ENCODE measurements around the gene F11. TPM values are rescaled to one million over a fixed set of nuclear protein-coding genes. Genes with fewer than 3 reads are reported as not detected.

The F11 gene
- total RNA-seq, 2 experiments from 2014 or later: not detected

DNA sequence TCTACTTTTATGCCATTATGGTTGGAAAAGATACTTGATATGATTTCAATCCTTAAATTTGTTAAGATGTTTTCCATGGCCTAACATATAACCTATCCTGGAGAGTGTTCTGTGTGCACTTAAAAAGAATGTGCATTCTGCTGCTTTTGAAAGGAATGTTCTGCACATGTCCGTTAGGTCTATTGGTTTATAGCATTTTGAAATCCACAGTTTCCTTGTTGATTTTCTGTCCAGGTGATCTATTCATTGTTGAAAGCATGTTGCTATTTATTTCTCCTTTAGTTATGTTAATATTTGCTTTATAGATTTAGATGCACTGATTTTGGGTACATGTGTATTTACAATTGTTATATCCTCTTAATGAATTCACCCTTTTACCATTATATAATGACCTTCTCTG, 44.4 kb upstream of the F11 start:
- Histone ChIP-seq H3K4me1 (ENCODE audit: insufficient read depth, low read length) (no peaks in the 10 kb centered on the region), H3K9me3 (ENCODE audit: control insufficient read depth in 1 of 2, insufficient read depth in 1 of 2, low read length in 2 of 2) (peaks cover 12 to 20% of the 10 kb centered on the region in 2 experiments), H3K27ac (ENCODE audit: low read depth in 1 of 2, low read length in 2 of 2) (no peak overlapping the region), H3K4me3 (ENCODE audit: low read length) (no peak overlapping the region), H3K27me3 (ENCODE audit: control insufficient read depth in 1 of 2, insufficient read depth in 2 of 2, low read length in 2 of 2) (peaks cover 0 to 4% of the 10 kb centered on the region in 2 experiments), H3K36me3 (ENCODE audit: insufficient read depth, low read length) (no peaks in the 10 kb centered on the region)
- TF ChIP-seq, protein P1, sequence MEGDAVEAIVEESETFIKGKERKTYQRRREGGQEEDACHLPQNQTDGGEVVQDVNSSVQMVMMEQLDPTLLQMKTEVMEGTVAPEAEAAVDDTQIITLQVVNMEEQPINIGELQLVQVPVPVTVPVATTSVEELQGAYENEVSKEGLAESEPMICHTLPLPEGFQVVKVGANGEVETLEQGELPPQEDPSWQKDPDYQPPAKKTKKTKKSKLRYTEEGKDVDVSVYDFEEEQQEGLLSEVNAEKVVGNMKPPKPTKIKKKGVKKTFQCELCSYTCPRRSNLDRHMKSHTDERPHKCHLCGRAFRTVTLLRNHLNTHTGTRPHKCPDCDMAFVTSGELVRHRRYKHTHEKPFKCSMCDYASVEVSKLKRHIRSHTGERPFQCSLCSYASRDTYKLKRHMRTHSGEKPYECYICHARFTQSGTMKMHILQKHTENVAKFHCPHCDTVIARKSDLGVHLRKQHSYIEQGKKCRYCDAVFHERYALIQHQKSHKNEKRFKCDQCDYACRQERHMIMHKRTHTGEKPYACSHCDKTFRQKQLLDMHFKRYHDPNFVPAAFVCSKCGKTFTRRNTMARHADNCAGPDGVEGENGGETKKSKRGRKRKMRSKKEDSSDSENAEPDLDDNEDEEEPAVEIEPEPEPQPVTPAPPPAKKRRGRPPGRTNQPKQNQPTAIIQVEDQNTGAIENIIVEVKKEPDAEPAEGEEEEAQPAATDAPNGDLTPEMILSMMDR (IDR thresholded peaks at IDR 0.05): no peak
- ATAC-seq (ENCODE audit: poor library complexity): no peak
- ChIA-PET POLR2A (no interaction called here), CTCF (no interaction called here)
- intact Hi-C loops (cut with DNase I, micrococcal nuclease): no loop called here
- Mint-ChIP-seq H3K4me3 (no peak overlapping the region), H3K36me3 (ENCODE audit: low read depth) (peaks cover 44% of the 10 kb centered on the region), H3K27me3 (no peaks in the 10 kb centered on the region), H3K27ac (no peak overlapping the region), H3K4me1 (ENCODE audit: low read depth) (no peaks in the 10 kb centered on the region), H3K9me3 (peaks cover 4% of the 10 kb centered on the region)
- DNase-seq: no peak

- peaks cover 5% of the 10 kb centered on the region for H3K9me3 Mint-ChIP-seq
- intact Hi-C loops (cut with DNase I, micrococcal nuclease): no loop called here
- peaks cover 51% of the 10 kb centered on the region for H3K36me3 Mint-ChIP-seq (ENCODE audit: low read depth)
- no peak for ATAC-seq (ENCODE audit: poor library complexity)
- Histone ChIP-seq H3K4me1 (ENCODE audit: insufficient read depth, low read length) (no peaks in the 10 kb centered on the region), H3K4me3 (ENCODE audit: low read length) (no peak overlapping the region), H3K9me3 (ENCODE audit: control insufficient read depth in 1 of 2, insufficient read depth in 1 of 2, low read length in 2 of 2) (peaks cover 12 to 24% of the 10 kb centered on the region in 2 experiments), H3K27me3 (ENCODE audit: control insufficient read depth in 1 of 2, insufficient read depth in 2 of 2, low read length in 2 of 2) (peaks cover 0 to 4% of the 10 kb centered on the region in 2 experiments), H3K27ac (ENCODE audit: low read depth in 1 of 2, low read length in 2 of 2) (no peak overlapping the region), H3K36me3 (ENCODE audit: insufficient read depth, low read length) (no peaks in the 10 kb centered on the region)
- ChIA-PET POLR2A (no interaction called here), CTCF (interaction anchor here (0.7 kb wide), 1 partner anchor 1360 kb away, joined by 3 read pairs; no protein-coding TSS in a partner anchor)
- TF ChIP-seq, protein P1 (IDR thresholded peaks at IDR 0.05): no peak
- H3K4me1 Mint-ChIP-seq (ENCODE audit: low read depth): no peaks in the 10 kb centered on the region
- no peaks in the 10 kb centered on the region for H3K27me3 Mint-ChIP-seq
- no peak overlapping the region for H3K27ac Mint-ChIP-seq
- H3K4me3 Mint-ChIP-seq: no peak overlapping the region
- DNase-seq: no peak
These were observed 40.1 kb upstream of the F11 start for GRCh38 chr4:186225848-186226247.

DNA sequence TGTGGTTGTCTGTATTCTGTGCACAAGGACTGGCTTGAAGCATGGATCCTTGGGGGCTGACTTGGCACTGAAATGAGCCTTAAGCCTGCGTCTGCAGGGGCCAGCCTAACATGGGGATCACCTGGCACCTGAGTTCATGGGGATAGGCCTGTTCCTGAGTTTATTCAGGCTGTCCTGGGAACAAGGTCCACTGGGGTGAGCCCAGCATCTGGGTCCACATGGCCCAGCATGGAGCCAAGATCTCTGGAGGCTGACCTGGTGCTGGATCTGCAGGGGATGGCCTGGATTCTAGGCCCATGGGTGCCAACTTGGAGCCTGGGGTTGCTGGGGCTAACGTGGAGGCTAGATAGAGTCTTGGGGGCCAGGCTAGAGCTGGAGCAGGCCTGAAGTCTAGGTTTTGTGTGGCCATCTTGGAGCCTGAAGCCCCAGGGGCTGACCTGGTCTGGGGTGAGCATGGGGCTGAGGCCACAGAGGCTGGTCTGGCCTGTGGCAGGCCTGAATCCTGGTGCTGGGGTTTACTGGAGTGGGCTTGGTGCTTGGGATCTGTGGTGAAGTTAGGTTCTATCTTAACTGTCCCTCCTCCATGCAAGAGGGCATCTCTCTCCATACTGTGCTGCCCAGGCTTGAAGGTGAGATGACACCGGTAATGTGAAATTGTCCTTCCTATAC, 39.3 kb upstream of the F11 start:
- ChIA-PET POLR2A (no interaction called here), CTCF (no interaction called here)
- H3K9me3 ChIP-seq (ENCODE audit: control insufficient read depth in 1 of 2, insufficient read depth in 1 of 2, low read length in 2 of 2): peaks cover 12 to 24% of the 10 kb centered on the region in 2 experiments
- H3K27ac ChIP-seq (ENCODE audit: low read depth in 1 of 2, low read length in 2 of 2): no peak overlapping the region
- intact Hi-C loops (cut with DNase I, micrococcal nuclease): no loop called here
- TF ChIP-seq, protein P1 (IDR thresholded peaks at IDR 0.05): no peak
- no peaks in the 10 kb centered on the region for H3K27me3 Mint-ChIP-seq
- DNase-seq (no peak), ATAC-seq (ENCODE audit: poor library complexity) (no peak)
- H3K4me3 ChIP-seq (ENCODE audit: low read length): no peak overlapping the region
- no peak overlapping the region for H3K27ac Mint-ChIP-seq
- H3K9me3 Mint-ChIP-seq: peaks cover 5% of the 10 kb centered on the region
- no peak overlapping the region for H3K4me3 Mint-ChIP-seq
- no peaks in the 10 kb centered on the region for H3K4me1 ChIP-seq (ENCODE audit: insufficient read depth, low read length)
- H3K27me3 ChIP-seq (ENCODE audit: control insufficient read depth in 1 of 2, insufficient read depth in 2 of 2, low read length in 2 of 2): peaks cover 0 to 4% of the 10 kb centered on the region in 2 experiments
- H3K4me1 Mint-ChIP-seq (ENCODE audit: low read depth): no peaks in the 10 kb centered on the region
- H3K36me3 ChIP-seq (ENCODE audit: insufficient read depth, low read length): no peaks in the 10 kb centered on the region
- H3K36me3 Mint-ChIP-seq (ENCODE audit: low read depth): peaks cover 48% of the 10 kb centered on the region
